SKM-1 treated with dmso at 0.1 percent for 144 hours (cell line): ENCODE results near the gene CARMIL1.

Experiments
- DNase-seq: peaks from one replicate; lab custom pipeline; 2025; ENCODE audit not compliant: unreplicated experiment; lab: John Stamatoyannopoulos, UW

The CARMIL1 gene

GRCh38 chr6:25601800-25602673 lies 322.9 kb downstream of the CARMIL1 start:
- DNase-seq: peak; percentile 35

GRCh38 chr6:25602674-25602982 lies 323.5 kb downstream of the CARMIL1 start:
- DNase-seq: no peak

- DNase-seq: no peak
Observed at GRCh38 chr6:25603251-25603650, 324.1 kb downstream of the CARMIL1 start.

GRCh38 chr6:25606151-25606550 lies 327.0 kb downstream of the CARMIL1 start:
- no peak for DNase-seq

- no peak for DNase-seq
Observed at GRCh38 chr6:25608558-25609174, 329.5 kb downstream of the CARMIL1 start.

- no peak for DNase-seq
Observed at GRCh38 chr6:25612666-25613065, 333.5 kb downstream of the CARMIL1 start.

GRCh38 chr6:25613415-25613814 lies 334.2 kb downstream of the CARMIL1 start:
- DNase-seq: no peak

- DNase-seq: no peak
Observed at GRCh38 chr6:25614052-25614451, 334.9 kb downstream of the CARMIL1 start.

GRCh38 chr6:25615471-25615870 lies 336.3 kb downstream of the CARMIL1 start:
- no peak for DNase-seq

- no peak for DNase-seq
Observed at GRCh38 chr6:25617997-25618396, 338.8 kb downstream of the CARMIL1 start.

GRCh38 chr6:25619217-25619616 lies 340.0 kb downstream of the CARMIL1 start:
- no peak for DNase-seq

GRCh38 chr6:25620391-25620790 lies 341.2 kb downstream of the CARMIL1 start:
- DNase-seq: no peak

- DNase-seq: no peak
Observed at GRCh38 chr6:25623065-25623464, 343.9 kb downstream of the CARMIL1 start.

GRCh38 chr6:25623879-25624278 lies 344.7 kb downstream of the CARMIL1 start:
- no peak for DNase-seq

GRCh38 chr6:25627001-25627400 lies 347.8 kb downstream of the CARMIL1 start:
- no peak for DNase-seq

GRCh38 chr6:25628471-25629197 lies 349.5 kb downstream of the CARMIL1 start:
- DNase-seq: no peak

GRCh38 chr6:25629198-25629576 lies 350.0 kb downstream of the CARMIL1 start:
- no peak for DNase-seq

- no peak for DNase-seq
Observed at GRCh38 chr6:25630508-25631278, 351.5 kb downstream of the CARMIL1 start.

GRCh38 chr6:25635886-25636317 lies 356.7 kb downstream of the CARMIL1 start:
- DNase-seq: no peak

GRCh38 chr6:25637211-25637610 lies 358.0 kb downstream of the CARMIL1 start:
- peak; percentile 18 for DNase-seq

GRCh38 chr6:25637960-25638434 lies 358.8 kb downstream of the CARMIL1 start:
- DNase-seq: no peak
